Heart right ventricle (tissue), 16 donors: Measurements from ENCODE around the gene MRPL51. TPM values are rescaled to one million over a fixed set of nuclear protein-coding genes. Genes with fewer than 3 reads are reported as not detected.
A peak's percentile ranks its signal among the peaks of the same experiment; 100 is the strongest.
"Not testable (repeated sequence)": the region's sequence is repeated elsewhere in the genome, so short reads cannot be mapped to it uniquely, and the experiment has no call there.

Experiments used
- ATAC-seq, 8 donors: fragments of 200-7000 bp; cut with Tn5 transposase; one replicate each; pipeline ENCODE4 v1.9.1; 2020; ENCODE audit warnings: mild to moderate bottlenecking in 8 of 8, moderate library complexity in 8 of 8, moderate number of reproducible peaks in 1 of 8
- DNase-seq, 2 donors: peaks; one replicate each; pipeline ENCODE4 v3.0.0-alpha.2; 2020
- H3K27ac ChIP-seq, 10 donors: fragments of 200-600 bp; sonication (generic) in 2 of 10; one replicate each; pipeline versions ENCODE4 v1.5.0 to v1.8.0; 2020 to 2022; ENCODE audit warnings: mild to moderate bottlenecking in 3 of 10
- H3K27me3 ChIP-seq, 7 donors: fragments of 200-600 bp; one replicate each; pipeline ENCODE4 v1.8.0; 2021 to 2022; ENCODE audit warnings: mild to moderate bottlenecking in 2 of 7
- H3K36me3 ChIP-seq, 9 donors: fragments of 200-600 bp; sonication (generic) in 1 of 9; one replicate each; pipeline versions ENCODE4 v1.5.0 to v1.8.0; 2020 to 2022; ENCODE audit warnings: mild to moderate bottlenecking in 2 of 9
- H3K4me1 ChIP-seq, 9 donors: fragments of 200-600 bp; sonication (generic) in 1 of 9; one replicate each; pipeline versions ENCODE4 v1.5.0 to v1.8.0; 2020 to 2022; ENCODE audit warnings: mild to moderate bottlenecking in 4 of 9
- H3K4me3 ChIP-seq, 10 donors: fragments of 200-600 bp; sonication (generic) in 2 of 10; one replicate each; pipeline versions ENCODE4 v1.5.0 to v1.8.0; 2020 to 2022; ENCODE audit warnings: mild to moderate bottlenecking in 7 of 10, moderate library complexity in 2 of 10
- H3K9me3 ChIP-seq, 11 donors: fragments of 200-600 bp in 10 of 11; sonication (generic) in 2 of 11; one replicate each; pipeline versions ENCODE4 v1.5.0 to v1.8.0; 2013 to 2022; ENCODE audit warnings: mild to moderate bottlenecking in 2 of 11, control low read depth in 1 of 11, moderate library complexity in 1 of 11
- CTCF ChIP-seq, 9 donors: fragments of 200-600 bp; sonication (generic) in 2 of 9; IDR thresholded peaks; one replicate each; pipeline versions ENCODE4 v1.5.0 to v1.8.0; 2021 to 2022; ENCODE audit warnings: antibody characterized with exemption in 9 of 9, mild to moderate bottlenecking in 5 of 9, moderate library complexity in 1 of 9
- WGBS, 2 donors: extraction: QIAGEN DNeasy Blood & Tissue Kit; methylation state at CpG; one replicate each; pipeline ENCODE4 v1.1.7; 2013; ENCODE audit warnings: inconsistent platforms in 1 of 2; 5-methylcytosine and 5-hydroxymethylcytosine counted together
- intact Hi-C, 10 donors: fragments of 100-400 bp; cut with DNase I; formaldehyde crosslinking; loops; one replicate each; pipeline versions ENCODE4 v1.11.1 to v1.14.2; 2022
- polyA plus RNA-seq, 2 donors: library from polyadenylated mRNA; stranded (reverse); fragments of 200-250 nt; gene quantifications; one replicate each; pipeline ENCODE4 v1.2.3, GENCODE V29; 2013
- total RNA-seq, 10 donors: library from RNA; stranded (reverse); fragmentation: NEBNext Ultra II Directional in 3 of 10; extraction: Animal tissue kit (Norgen Biotek cat#: 25700) in 3 of 10; gene quantifications; one replicate each; pipeline versions ENCODE4 v1.2.1 to v1.2.4, GENCODE V29; 2021 to 2023
- donor health status: Arrhythmogenic right ventricular cardiomyopathy.
- donor health status: ischemic (EF 13 %, LVEDD 7.1; RV severe dilation, severe dysfunction).
- donor health status: healthy with polysubstance abuse.
- donor health status: DM: no; HTN: yes; CAD: no.
- donor health status: DM: no; HTN: no; CAD: no.
- donor health status: ischemic (EF 25% LVEDD 6.9; RV normal size, moderate dysfunction).
- donor health status: ischemic (EF 25% LVEDD 5.7; RV mildly dilated, moderate dysfunction).
- donor health status: healthy.
- donor health status: DM: yes; HTN: yes; CAD: no.
- donor health status: Ischemic cardiomyopathy.
- donor health status: ischemic (EF 35%, LVEDD 5.7; RV mildly dilated, moderate dysfunction).
- donor health status: nonischemic (EF 11% LVEDD 7.7; RV severe dilation, severe dysfunction).
- donor health status: DM: yes; HTN: yes; CAD: no.
- donor health status: PGD.
- donor health status: ischemic (EF 29% LVEDD 5.4; RV normal size, mild dysfunction).
- donor health status: nonischemic (EF 23%, LVEDD 6.1; RV moderate dilation, normal function).

Gene MRPL51
- total and polyA plus RNA-seq, 12 donors: 123 to 300 (median 250) TPM

DNA sequence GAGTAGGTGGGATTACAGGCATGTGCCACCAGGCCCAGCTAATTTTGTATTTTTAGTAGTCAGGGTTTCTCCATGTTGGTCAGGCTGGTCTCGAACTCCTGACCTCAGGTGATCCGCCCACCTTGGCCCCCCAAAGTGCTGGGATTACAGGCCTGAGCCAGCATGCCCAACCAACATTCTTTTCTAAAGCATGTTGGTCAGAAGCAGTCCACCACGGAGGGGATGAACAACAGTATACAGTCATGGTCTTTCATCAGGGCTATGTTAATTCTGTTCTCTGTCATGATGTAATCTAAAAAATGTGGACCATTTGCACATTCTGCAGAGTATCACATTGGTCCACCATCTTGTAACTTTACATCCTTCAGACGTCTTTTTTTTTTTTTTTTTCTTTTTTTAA is 3.6 kb downstream of the MRPL51 start:
- H3K27me3 ChIP-seq: no peaks in the 10 kb centered on the region
- no peak for TF ChIP-seq CTCF (IDR thresholded peaks at IDR 0.05)

GRCh38 chr12:6488240-6488639 is 4.8 kb downstream of the MRPL51 start:
- WGBS, 2 donors: 86 to 100% methylated on average over 1 of the region's 1 CpG
- TF ChIP-seq CTCF (IDR thresholded peaks at IDR 0.05): no peak
- intact Hi-C loops: no loop called here

More for the DNA sequence above, 3.6 kb downstream of the MRPL51 start:
- H3K9me3 ChIP-seq: no peaks in the 10 kb centered on the region
- intact Hi-C loops: no loop called here
- DNase-seq (no peak), ATAC-seq (no peak)
- peaks cover 0 to 15% (median 0%) of the 10 kb centered on the region in 9 donors for H3K36me3 ChIP-seq
- peaks cover 0 to 15% (median 13%) of the 10 kb centered on the region in 9 donors for H3K4me1 ChIP-seq
- H3K27ac ChIP-seq: no peak overlapping the region
- H3K4me3 ChIP-seq: no peak overlapping the region
- 66% methylated on average over 4 of the region's 4 CpGs for WGBS, 2 donors

GRCh38 chr12:6478416-6478815 is 14.6 kb downstream of the MRPL51 start:
- H3K4me1 ChIP-seq: peaks cover 0 to 6% (median 0%) of the 10 kb centered on the region in 9 donors
- 79 to 87% methylated on average over 20 of the region's 20 CpGs for WGBS, 2 donors
- no peaks in the 10 kb centered on the region for H3K27me3 ChIP-seq
- no peak overlapping the region for H3K4me3 ChIP-seq
- no peak for TF ChIP-seq CTCF (IDR thresholded peaks at IDR 0.05)
- no peak overlapping the region for H3K27ac ChIP-seq
- no peaks in the 10 kb centered on the region for H3K36me3 ChIP-seq
- no peaks in the 10 kb centered on the region for H3K9me3 ChIP-seq
- DNase-seq (no peak), ATAC-seq (peak in 3 of 8 donors; percentile 18 to 30 (median 24))
- intact Hi-C loops: loop anchor here in 1 of 10 donors (10.0 kb wide), 1 partner anchor 56 kb away; the partner anchor contains the start of gene GAPDH

More at GRCh38 chr12:6488240-6488639, 4.8 kb downstream of the MRPL51 start:
- DNase-seq (no peak), ATAC-seq (no peak)
- peaks cover 0 to 10% (median 8%) of the 10 kb centered on the region in 9 donors for H3K4me1 ChIP-seq
- peaks cover 0 to 15% (median 0%) of the 10 kb centered on the region in 9 donors for H3K36me3 ChIP-seq
- no peak overlapping the region for H3K27ac ChIP-seq
- H3K27me3 ChIP-seq: no peaks in the 10 kb centered on the region
- H3K4me3 ChIP-seq: no peak overlapping the region
- H3K9me3 ChIP-seq: no peaks in the 10 kb centered on the region

GRCh38 chr12:6477601-6478377 is 15.3 kb downstream of the MRPL51 start:
- peak in 3 of 8 donors; percentile 24 to 50 (median 37) for ATAC-seq

More at GRCh38 chr12:6477601-6478377, 15.3 kb downstream of the MRPL51 start:
- H3K27me3 ChIP-seq, H3K9me3 ChIP-seq, H3K27ac ChIP-seq, H3K4me3 ChIP-seq, H3K36me3 ChIP-seq, H3K4me1 ChIP-seq, DNase-seq: not testable (repeated sequence)
- WGBS, 2 donors: 92 to 94% methylated on average over 37 of the region's 37 CpGs
- intact Hi-C loops: loop anchor here in 1 of 10 donors (10.0 kb wide), 1 partner anchor 57 kb away; the partner anchor contains the start of gene GAPDH
